HCT116 (cell line): ENCODE measurements around the gene DTWD2. TPM values are rescaled to one million over a fixed set of nuclear protein-coding genes. Genes with fewer than 3 reads are reported as not detected.

Source experiments
- ATAC-seq: fragments of 200-7000 bp; cut with Tn5 transposase; 2 replicates; pipeline ENCODE4 v1.9.1; 2020; ENCODE audit warnings: mild to moderate bottlenecking, moderate library complexity
- BruUV-seq: library from RNA; stranded (reverse); fragments of 400-500 nt; replicated peaks from 2 replicates; lab custom pipeline; 2021; lab: Mats Ljungman, UMichigan
- CTCF ChIA-PET: fragments of 300-600 bp; sonication (Branson Sonifier 250); formaldehyde crosslinking; loops from one replicate; lab custom pipeline; 2021; ENCODE audit warnings: antibody characterized with exemption; lab: Charles Lee
- POLR2A ChIA-PET: fragments of 300-600, 350-600 bp; sonication (Branson Sonifier 250); formaldehyde crosslinking; loops from one replicate; lab custom pipeline; 2021; ENCODE audit warnings: antibody characterized with exemption; lab: Charles Lee
- RAD21 ChIA-PET, 2 experiments: fragments of 300-600 bp; sonication (Branson Sonifier 250); formaldehyde crosslinking; loops; one replicate each; lab custom pipeline; 2023; ENCODE audit warnings: low total read pairs in 2 of 2; ENCODE audit not compliant: uncharacterized antibody in 2 of 2, unreplicated experiment in 2 of 2, low non-redundant PET in 1 of 2; lab: Charles Lee
- DNase-seq: peaks from one replicate; pipeline ENCODE4 v3.0.0-alpha.2; 2010; ENCODE audit warnings: low read depth, low spot score
- H2AFZ ChIP-seq: fragments of 200-600 bp; shearing (Covaris generic), sonication (generic); 2 replicates; pipeline ENCODE4 v1.6.1; 2017; ENCODE audit warnings: low read depth, mixed run types, mixed read lengths, antibody characterized with exemption, low read length; ENCODE audit not compliant: poor library complexity, severe bottlenecking
- H3K27ac ChIP-seq: 2 replicates; pipeline ENCODE4 v1.5.1; 2012; ENCODE audit warnings: low read depth, low read length
- H3K27me3 ChIP-seq: fragments of 200-600 bp; sonication (generic); 2 replicates; pipeline ENCODE4 v1.6.1; 2016; ENCODE audit warnings: mixed run types, low read length, mixed read lengths; ENCODE audit not compliant: insufficient read depth
- H3K36me3 ChIP-seq, 2 experiments: fragments of 200-500 bp in 1 of 2; fragments of 200-600 bp in 1 of 2; sonication (Bioruptor generic) in 1 of 2; sonication (generic) in 1 of 2; 2 replicates each; pipeline versions ENCODE4 v1.5.1 to v1.6.1; 2014 to 2016; ENCODE audit warnings: low read length in 2 of 2, inconsistent platforms in 1 of 2, mixed read lengths in 1 of 2, mixed run types in 1 of 2; ENCODE audit not compliant: insufficient read depth in 2 of 2, control insufficient read depth in 1 of 2
- H3K4me1 ChIP-seq, 2 experiments: fragments of 200-600 bp in 1 of 2; sonication (generic) in 1 of 2; 2 replicates each; pipeline versions ENCODE4 v1.5.1 to v1.6.1; 2012 to 2017; ENCODE audit warnings: low read length in 2 of 2, inconsistent platforms in 1 of 2, mild to moderate bottlenecking in 1 of 2, mixed read lengths in 1 of 2, mixed run types in 1 of 2, moderate library complexity in 1 of 2; ENCODE audit not compliant: insufficient read depth in 2 of 2, control insufficient read depth in 1 of 2
- H3K4me2 ChIP-seq: fragments of 200-600 bp; sonication (generic); 2 replicates; pipeline ENCODE4 v1.6.1; 2017; ENCODE audit warnings: mixed run types, low read length, mixed read lengths
- H3K4me3 ChIP-seq, 2 experiments: fragments of 200-600 bp in 1 of 2; sonication (generic) in 1 of 2; replicated peaks in 1 of 2; 2 replicates each; pipeline ENCODE4 v1.5.1; 2011 to 2016; ENCODE audit warnings: low read length in 2 of 2, control low read depth in 1 of 2, low read depth in 1 of 2, mild to moderate bottlenecking in 1 of 2, mixed read lengths in 1 of 2, mixed run types in 1 of 2
- H3K79me2 ChIP-seq: fragments of 200-600 bp; sonication (generic); 2 replicates; pipeline ENCODE4 v1.6.1; 2017; ENCODE audit warnings: mild to moderate bottlenecking, mixed run types, low read length, moderate library complexity, mixed read lengths; ENCODE audit not compliant: insufficient read depth
- H3K9ac ChIP-seq: fragments of 200-600 bp; sonication (generic); 2 replicates; pipeline ENCODE4 v1.6.1; 2016; ENCODE audit warnings: low read length, mixed read lengths
- H3K9me2 ChIP-seq: fragments of 200-600 bp; sonication (generic), shearing (Covaris generic); 2 replicates; pipeline ENCODE4 v1.6.1; 2017; ENCODE audit warnings: mixed run types, mild to moderate bottlenecking, moderate library complexity; ENCODE audit not compliant: insufficient read depth
- H3K9me3 ChIP-seq, 2 experiments: fragments of 200-500 bp in 1 of 2; fragments of 200-600 bp in 1 of 2; sonication (Bioruptor generic) in 1 of 2; sonication (generic) in 1 of 2; 2 replicates each; pipeline ENCODE4 v1.6.1; 2014 to 2017; ENCODE audit warnings: low read length in 2 of 2, mixed read lengths in 2 of 2, inconsistent platforms in 1 of 2, low read depth in 1 of 2, mild to moderate bottlenecking in 1 of 2, mixed run types in 1 of 2, moderate library complexity in 1 of 2; ENCODE audit not compliant: control insufficient read depth in 1 of 2, insufficient read depth in 1 of 2
- H4K20me1 ChIP-seq: fragments of 200-600 bp; sonication (generic), shearing (Covaris generic); 2 replicates; pipeline ENCODE4 v1.6.1; 2017; ENCODE audit warnings: mixed run types, mild to moderate bottlenecking, moderate library complexity; ENCODE audit not compliant: insufficient read depth
- ELF1 ChIP-seq: IDR thresholded peaks from 2 replicates; pipeline ENCODE4 v1.6.1; 2012; ENCODE audit warnings: low read depth, borderline replicate concordance
- EZH2 ChIP-seq: fragments of 200-600 bp; sonication (generic); IDR thresholded peaks from 2 replicates; pipeline ENCODE4 v1.6.1; 2017; ENCODE audit warnings: antibody characterized with exemption, mixed run types
- EZH2phosphoT487 ChIP-seq: fragments of 200-600 bp; IDR thresholded peaks from 2 replicates; pipeline ENCODE4 v1.6.1; 2018; ENCODE audit warnings: antibody characterized with exemption, borderline replicate concordance
- FOSL1 ChIP-seq: IDR thresholded peaks from 2 replicates; pipeline ENCODE4 v1.6.1; 2012; ENCODE audit warnings: low read depth
- JUND ChIP-seq: IDR thresholded peaks from 2 replicates; pipeline ENCODE4 v1.6.1; 2012
- RAD21 ChIP-seq: IDR thresholded peaks from 2 replicates; pipeline ENCODE4 v1.6.1; 2012; ENCODE audit warnings: low read depth, mild to moderate bottlenecking
- SIN3A ChIP-seq: IDR thresholded peaks from 2 replicates; pipeline ENCODE4 v1.6.1; 2012; ENCODE audit warnings: low read depth
- SP1 ChIP-seq: IDR thresholded peaks from 2 replicates; pipeline ENCODE4 v1.6.1; 2012; ENCODE audit warnings: low read depth
- SRF ChIP-seq: IDR thresholded peaks from 2 replicates; pipeline ENCODE4 v1.6.1; 2012; ENCODE audit warnings: low read depth
- TCF7L2 ChIP-seq: IDR thresholded peaks from 2 replicates; pipeline ENCODE4 v1.7.0; 2011; ENCODE audit warnings: borderline replicate concordance, inconsistent platforms; ENCODE audit not compliant: insufficient read depth, insufficient read length; ENCODE audit errors: extremely low read depth
- YY1 ChIP-seq: IDR thresholded peaks from 2 replicates; pipeline ENCODE4 v1.6.1; 2011; ENCODE audit warnings: low read length, low read depth, moderate library complexity, mild to moderate bottlenecking; ENCODE audit not compliant: insufficient replicate concordance; ENCODE audit errors: extremely low read depth
- ZFX ChIP-seq: fragments of 450-650 bp; IDR thresholded peaks from 2 replicates; pipeline ENCODE4 v1.6.1; 2017
- ZNF274 ChIP-seq: fragments of 200-500 bp; sonication (Bioruptor generic); IDR thresholded peaks from 2 replicates; pipeline ENCODE4 v1.6.1; 2014; ENCODE audit warnings: mild to moderate bottlenecking, low read depth, low read length, inconsistent platforms
- intact Hi-C: fragments of 100-400 bp; cut with micrococcal nuclease; formaldehyde crosslinking; loops from 2 replicates; pipeline ENCODE4 v1.10.0; 2022
- total RNA-seq: library from RNA; stranded (reverse); gene quantifications from one replicate; pipeline ENCODE4 v1.2.1, GENCODE V29; 2021; ENCODE audit not compliant: unreplicated experiment
- TF ChIP-seq, protein P1 (sequence below): IDR thresholded peaks from 2 replicates; pipeline ENCODE4 v1.6.1; 2012
- TF ChIP-seq, protein P2 (sequence below): IDR thresholded peaks from 2 replicates; pipeline ENCODE4 v1.6.1; 2012; ENCODE audit warnings: low read depth
- TF ChIP-seq, protein P3 (sequence below): IDR thresholded peaks from 2 replicates; pipeline ENCODE4 v1.6.1; 2011; ENCODE audit warnings: mild to moderate bottlenecking, low read length, moderate library complexity; ENCODE audit not compliant: insufficient replicate concordance; ENCODE audit errors: extremely low read depth

DTWD2 gene
- total RNA-seq, 1 experiment from 2014 or later, result 5.2 TPM

DNA sequence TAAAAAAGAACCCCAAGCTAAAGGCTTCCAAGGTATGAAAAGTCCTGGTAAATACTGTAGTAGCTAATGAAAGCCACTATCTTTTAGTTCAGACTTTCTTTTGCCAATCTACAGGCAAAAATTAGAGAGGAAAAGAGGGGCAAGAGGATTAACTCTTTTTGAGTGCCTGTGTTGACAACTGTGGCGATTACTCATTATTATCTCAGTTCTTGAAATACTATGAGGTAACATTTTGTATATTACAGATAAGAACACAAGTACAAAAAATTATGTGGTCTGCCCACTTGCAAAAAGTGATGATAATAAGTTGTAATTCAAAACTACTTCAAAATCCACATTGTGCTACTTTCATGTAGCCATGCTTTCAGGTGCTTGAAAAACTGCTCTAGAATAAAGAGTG lies 144.0 kb downstream of the DTWD2 start:
- H3K4me3 ChIP-seq, result no peak overlapping the region
- no peaks in the 10 kb centered on the region for H3K27me3 ChIP-seq
- H3K9ac ChIP-seq, result no peak overlapping the region
- CTCF ChIA-PET, result no interaction called here
- no peaks in the 10 kb centered on the region for H3K36me3 ChIP-seq
- DNase-seq (no peak), ATAC-seq (no peak)
- no peak overlapping the region for H3K27ac ChIP-seq
- no peak overlapping the region for H3K4me2 ChIP-seq
- H3K9me3 ChIP-seq, result no peaks in the 10 kb centered on the region
- RAD21 ChIA-PET, result no interaction called here
- H4K20me1 ChIP-seq, result no peaks in the 10 kb centered on the region
- no peaks in the 10 kb centered on the region for H3K9me2 ChIP-seq
- H3K4me1 ChIP-seq, result no peaks in the 10 kb centered on the region
- BruUV-seq, result no TSS peak
- TF ChIP-seq JUND (no peak), ZFX (no peak), SRF (no peak), RAD21 (no peak)
- no peaks in the 10 kb centered on the region for H3K79me2 ChIP-seq
- POLR2A ChIA-PET, result no interaction called here
- intact Hi-C loops, result no loop called here
- H2AFZ ChIP-seq, result no peak overlapping the region

DNA sequence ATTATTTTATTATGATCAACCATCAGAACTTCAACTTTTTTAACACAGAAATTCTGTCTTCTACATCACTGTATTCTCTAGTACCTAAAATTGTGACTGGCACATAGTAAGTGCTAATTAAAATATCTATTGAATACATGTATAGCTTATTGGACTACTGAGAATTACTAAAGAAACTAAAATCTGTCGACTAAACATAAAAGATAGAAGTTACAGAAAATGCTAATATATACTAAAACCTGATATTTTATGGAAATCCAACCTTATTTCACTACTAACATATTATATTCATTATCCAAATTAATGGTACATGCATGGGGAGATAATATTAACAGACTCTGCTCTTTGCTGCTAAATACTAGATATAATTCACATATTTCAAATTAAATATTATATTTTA lies 153.6 kb downstream of the DTWD2 start:
- ChIA-PET CTCF (no interaction called here), RAD21 (no interaction called here), POLR2A (no interaction called here)
- no peaks in the 10 kb centered on the region for H3K4me1 ChIP-seq
- no peaks in the 10 kb centered on the region for H3K79me2 ChIP-seq
- H2AFZ ChIP-seq, result no peak overlapping the region
- no peak overlapping the region for H3K9ac ChIP-seq
- H3K9me3 ChIP-seq, result no peaks in the 10 kb centered on the region
- H4K20me1 ChIP-seq, result no peaks in the 10 kb centered on the region
- no TSS peak for BruUV-seq
- no peaks in the 10 kb centered on the region for H3K36me3 ChIP-seq
- H3K27me3 ChIP-seq, result no peaks in the 10 kb centered on the region
- DNase-seq (no peak), ATAC-seq (no peak)
- H3K4me2 ChIP-seq, result no peak overlapping the region
- intact Hi-C loops, result no loop called here
- no peaks in the 10 kb centered on the region for H3K9me2 ChIP-seq
- H3K27ac ChIP-seq, result no peak overlapping the region
- no peak overlapping the region for H3K4me3 ChIP-seq
- TF ChIP-seq ZNF274 (no peak), RAD21 (no peak), EZH2 (no peak), YY1 (no peak), EZH2phosphoT487 (no peak), SRF (no peak), ZFX (no peak), FOSL1 (no peak), TCF7L2 (no peak), SIN3A (no peak), SP1 (no peak), JUND (no peak), ELF1 (no peak)
- TF ChIP-seq, protein P1, sequence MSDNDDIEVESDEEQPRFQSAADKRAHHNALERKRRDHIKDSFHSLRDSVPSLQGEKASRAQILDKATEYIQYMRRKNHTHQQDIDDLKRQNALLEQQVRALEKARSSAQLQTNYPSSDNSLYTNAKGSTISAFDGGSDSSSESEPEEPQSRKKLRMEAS, result no peak
- TF ChIP-seq, protein P2, sequence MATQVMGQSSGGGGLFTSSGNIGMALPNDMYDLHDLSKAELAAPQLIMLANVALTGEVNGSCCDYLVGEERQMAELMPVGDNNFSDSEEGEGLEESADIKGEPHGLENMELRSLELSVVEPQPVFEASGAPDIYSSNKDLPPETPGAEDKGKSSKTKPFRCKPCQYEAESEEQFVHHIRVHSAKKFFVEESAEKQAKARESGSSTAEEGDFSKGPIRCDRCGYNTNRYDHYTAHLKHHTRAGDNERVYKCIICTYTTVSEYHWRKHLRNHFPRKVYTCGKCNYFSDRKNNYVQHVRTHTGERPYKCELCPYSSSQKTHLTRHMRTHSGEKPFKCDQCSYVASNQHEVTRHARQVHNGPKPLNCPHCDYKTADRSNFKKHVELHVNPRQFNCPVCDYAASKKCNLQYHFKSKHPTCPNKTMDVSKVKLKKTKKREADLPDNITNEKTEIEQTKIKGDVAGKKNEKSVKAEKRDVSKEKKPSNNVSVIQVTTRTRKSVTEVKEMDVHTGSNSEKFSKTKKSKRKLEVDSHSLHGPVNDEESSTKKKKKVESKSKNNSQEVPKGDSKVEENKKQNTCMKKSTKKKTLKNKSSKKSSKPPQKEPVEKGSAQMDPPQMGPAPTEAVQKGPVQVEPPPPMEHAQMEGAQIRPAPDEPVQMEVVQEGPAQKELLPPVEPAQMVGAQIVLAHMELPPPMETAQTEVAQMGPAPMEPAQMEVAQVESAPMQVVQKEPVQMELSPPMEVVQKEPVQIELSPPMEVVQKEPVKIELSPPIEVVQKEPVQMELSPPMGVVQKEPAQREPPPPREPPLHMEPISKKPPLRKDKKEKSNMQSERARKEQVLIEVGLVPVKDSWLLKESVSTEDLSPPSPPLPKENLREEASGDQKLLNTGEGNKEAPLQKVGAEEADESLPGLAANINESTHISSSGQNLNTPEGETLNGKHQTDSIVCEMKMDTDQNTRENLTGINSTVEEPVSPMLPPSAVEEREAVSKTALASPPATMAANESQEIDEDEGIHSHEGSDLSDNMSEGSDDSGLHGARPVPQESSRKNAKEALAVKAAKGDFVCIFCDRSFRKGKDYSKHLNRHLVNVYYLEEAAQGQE, result no peak
- TF ChIP-seq, protein P3, sequence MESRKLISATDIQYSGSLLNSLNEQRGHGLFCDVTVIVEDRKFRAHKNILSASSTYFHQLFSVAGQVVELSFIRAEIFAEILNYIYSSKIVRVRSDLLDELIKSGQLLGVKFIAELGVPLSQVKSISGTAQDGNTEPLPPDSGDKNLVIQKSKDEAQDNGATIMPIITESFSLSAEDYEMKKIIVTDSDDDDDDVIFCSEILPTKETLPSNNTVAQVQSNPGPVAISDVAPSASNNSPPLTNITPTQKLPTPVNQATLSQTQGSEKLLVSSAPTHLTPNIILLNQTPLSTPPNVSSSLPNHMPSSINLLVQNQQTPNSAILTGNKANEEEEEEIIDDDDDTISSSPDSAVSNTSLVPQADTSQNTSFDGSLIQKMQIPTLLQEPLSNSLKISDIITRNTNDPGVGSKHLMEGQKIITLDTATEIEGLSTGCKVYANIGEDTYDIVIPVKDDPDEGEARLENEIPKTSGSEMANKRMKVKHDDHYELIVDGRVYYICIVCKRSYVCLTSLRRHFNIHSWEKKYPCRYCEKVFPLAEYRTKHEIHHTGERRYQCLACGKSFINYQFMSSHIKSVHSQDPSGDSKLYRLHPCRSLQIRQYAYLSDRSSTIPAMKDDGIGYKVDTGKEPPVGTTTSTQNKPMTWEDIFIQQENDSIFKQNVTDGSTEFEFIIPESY, result no peak
